ENCODE results near the gene SKAP1.

SKAP1 gene

GRCh38 chr17:48468299-48468698, 38.3 kb upstream of the SKAP1 start:
- Histone ChIP-seq H2BK15ac (ENCODE audit: low read length) (no peak overlapping the region), H3K27ac (replicated peaks; ENCODE audit: low read length) (no peak overlapping the region), H3K79me1 (ENCODE audit: low read depth, low read length) (no peaks in the 10 kb centered on the region), H3K4me2 (ENCODE audit: insufficient read depth, low read length, poor library complexity, severe bottlenecking) (no peak overlapping the region), H2BK5ac (ENCODE audit: low read length) (no peak overlapping the region), H2AFZ (ENCODE audit: low read length) (no peak overlapping the region), H3K23ac (ENCODE audit: low read depth, low read length, poor library complexity) (no peak overlapping the region), H2AK5ac (ENCODE audit: low read depth, low read length) (no peak overlapping the region), H4K91ac (ENCODE audit: low read depth, low read length, poor library complexity) (no peak overlapping the region), H3K36me3 (replicated peaks in 1 of 2; ENCODE audit: control insufficient read depth in 2 of 2, insufficient read depth in 2 of 2, low read length in 2 of 2) (no peaks in the 10 kb centered on the region), H2BK12ac (ENCODE audit: low read length) (no peak overlapping the region), H3K14ac (ENCODE audit: low read length) (no peak overlapping the region), H3K27me3 (ENCODE audit: control insufficient read depth in 3 of 3, insufficient read depth in 3 of 3, low read depth in 1 of 3, low read length in 3 of 3) (peaks cover 0 to 8% (median 0%) of the 10 kb centered on the region in 3 experiments), H3K9me3 (replicated peaks in 1 of 2; ENCODE audit: control insufficient read depth in 2 of 2, insufficient read depth in 1 of 2, low read depth in 1 of 2, low read length in 2 of 2) (no peaks in the 10 kb centered on the region), H3K4ac (ENCODE audit: low read length) (no peak overlapping the region), H2BK120ac (ENCODE audit: low read depth, low read length) (no peak overlapping the region), H3K18ac (ENCODE audit: low read length) (no peak overlapping the region), H3K4me3 (ENCODE audit: low read length in 2 of 2) (no peak overlapping the region), H4K8ac (ENCODE audit: low read depth, low read length) (no peak overlapping the region), H3K9ac (ENCODE audit: low read depth, low read length, poor library complexity) (no peak overlapping the region), H3K4me1 (ENCODE audit: control insufficient read depth in 2 of 2, insufficient read depth in 1 of 2, low read depth in 1 of 2, low read length in 2 of 2) (peaks cover 0 to 14% of the 10 kb centered on the region in 2 donors)
- WGBS, 2 donors (ENCODE audit: extremely low coverage in 2 of 2, insufficient read length in 2 of 2, insufficient replicate concordance in 1 of 2) = no CpG with 5 or more reads among the region's 4 CpGs
- DNase-seq (ENCODE audit: low spot score) = no peak

GRCh38 chr17:48465884-48466283, 35.9 kb upstream of the SKAP1 start:
- no peak overlapping the region for H3K27ac ChIP-seq (replicated peaks; ENCODE audit: low read length)
- no peak overlapping the region for H4K8ac ChIP-seq (ENCODE audit: low read depth, low read length)
- H3K4me2 ChIP-seq (ENCODE audit: insufficient read depth, low read length, poor library complexity, severe bottlenecking) = no peak overlapping the region
- H2BK120ac ChIP-seq (ENCODE audit: low read depth, low read length) = no peak overlapping the region
- no peak overlapping the region for H3K9ac ChIP-seq (ENCODE audit: low read depth, low read length, poor library complexity)
- H3K79me1 ChIP-seq (ENCODE audit: low read depth, low read length) = no peaks in the 10 kb centered on the region
- no peak overlapping the region for H2AFZ ChIP-seq (ENCODE audit: low read length)
- H2BK5ac ChIP-seq (ENCODE audit: low read length) = no peak overlapping the region
- DNase-seq (ENCODE audit: low spot score) = no peak
- no peak overlapping the region for H3K23ac ChIP-seq (ENCODE audit: low read depth, low read length, poor library complexity)
- no peak overlapping the region for H3K4me3 ChIP-seq (ENCODE audit: low read length in 2 of 2)
- H3K18ac ChIP-seq (ENCODE audit: low read length) = no peak overlapping the region
- H4K91ac ChIP-seq (ENCODE audit: low read depth, low read length, poor library complexity) = no peak overlapping the region
- H2BK12ac ChIP-seq (ENCODE audit: low read length) = no peak overlapping the region
- peaks cover 0 to 6% (median 0%) of the 10 kb centered on the region in 3 experiments for H3K27me3 ChIP-seq (ENCODE audit: control insufficient read depth in 3 of 3, insufficient read depth in 3 of 3, low read depth in 1 of 3, low read length in 3 of 3)
- no peak overlapping the region for H2AK5ac ChIP-seq (ENCODE audit: low read depth, low read length)
- H3K4ac ChIP-seq (ENCODE audit: low read length) = no peak overlapping the region
- no peak overlapping the region for H3K14ac ChIP-seq (ENCODE audit: low read length)
- H3K9me3 ChIP-seq (replicated peaks in 1 of 2; ENCODE audit: control insufficient read depth in 2 of 2, insufficient read depth in 1 of 2, low read depth in 1 of 2, low read length in 2 of 2) = no peaks in the 10 kb centered on the region
- no peak overlapping the region for H2BK15ac ChIP-seq (ENCODE audit: low read length)
- H3K36me3 ChIP-seq (replicated peaks in 1 of 2; ENCODE audit: control insufficient read depth in 2 of 2, insufficient read depth in 2 of 2, low read length in 2 of 2) = no peaks in the 10 kb centered on the region
- no CpG with 5 or more reads among the region's 2 CpGs for WGBS, 2 donors (ENCODE audit: extremely low coverage in 2 of 2, insufficient read length in 2 of 2, insufficient replicate concordance in 1 of 2)
- no peaks in the 10 kb centered on the region for H3K4me1 ChIP-seq (ENCODE audit: control insufficient read depth in 2 of 2, insufficient read depth in 1 of 2, low read depth in 1 of 2, low read length in 2 of 2)

GRCh38 chr17:48463526-48463925, 33.5 kb upstream of the SKAP1 start:
- Histone ChIP-seq H2BK12ac (ENCODE audit: low read length) (no peak overlapping the region), H3K4ac (ENCODE audit: low read length) (no peak overlapping the region), H3K79me1 (ENCODE audit: low read depth, low read length) (no peaks in the 10 kb centered on the region), H3K4me2 (ENCODE audit: insufficient read depth, low read length, poor library complexity, severe bottlenecking) (no peak overlapping the region), H3K27ac (replicated peaks; ENCODE audit: low read length) (no peak overlapping the region), H3K18ac (ENCODE audit: low read length) (no peak overlapping the region), H3K36me3 (replicated peaks in 1 of 2; ENCODE audit: control insufficient read depth in 2 of 2, insufficient read depth in 2 of 2, low read length in 2 of 2) (no peaks in the 10 kb centered on the region), H3K14ac (ENCODE audit: low read length) (no peak overlapping the region), H3K4me3 (ENCODE audit: low read length in 2 of 2) (no peak overlapping the region), H3K23ac (ENCODE audit: low read depth, low read length, poor library complexity) (no peak overlapping the region), H2BK5ac (ENCODE audit: low read length) (no peak overlapping the region), H4K8ac (ENCODE audit: low read depth, low read length) (no peak overlapping the region), H3K27me3 (ENCODE audit: control insufficient read depth in 3 of 3, insufficient read depth in 3 of 3, low read depth in 1 of 3, low read length in 3 of 3) (peaks cover 0 to 10% (median 2%) of the 10 kb centered on the region in 3 experiments), H4K91ac (ENCODE audit: low read depth, low read length, poor library complexity) (no peak overlapping the region), H2AFZ (ENCODE audit: low read length) (no peak overlapping the region), H2AK5ac (ENCODE audit: low read depth, low read length) (no peak overlapping the region), H3K9me3 (replicated peaks in 1 of 2; ENCODE audit: control insufficient read depth in 2 of 2, insufficient read depth in 1 of 2, low read depth in 1 of 2, low read length in 2 of 2) (no peaks in the 10 kb centered on the region), H2BK120ac (ENCODE audit: low read depth, low read length) (no peak overlapping the region), H2BK15ac (ENCODE audit: low read length) (no peak overlapping the region), H3K4me1 (ENCODE audit: control insufficient read depth in 2 of 2, insufficient read depth in 1 of 2, low read depth in 1 of 2, low read length in 2 of 2) (no peaks in the 10 kb centered on the region), H3K9ac (ENCODE audit: low read depth, low read length, poor library complexity) (no peak overlapping the region)
- WGBS, 2 donors (ENCODE audit: extremely low coverage in 2 of 2, insufficient read length in 2 of 2, insufficient replicate concordance in 1 of 2) = no CpG with 5 or more reads among the region's 4 CpGs
- no peak for DNase-seq (ENCODE audit: low spot score)

GRCh38 chr17:48462946-48463345, 32.9 kb upstream of the SKAP1 start:
- Histone ChIP-seq H3K14ac (ENCODE audit: low read length) (no peak overlapping the region), H2BK120ac (ENCODE audit: low read depth, low read length) (no peak overlapping the region), H3K9me3 (replicated peaks in 1 of 2; ENCODE audit: control insufficient read depth in 2 of 2, insufficient read depth in 1 of 2, low read depth in 1 of 2, low read length in 2 of 2) (no peaks in the 10 kb centered on the region), H2AK5ac (ENCODE audit: low read depth, low read length) (no peak overlapping the region), H2AFZ (ENCODE audit: low read length) (no peak overlapping the region), H3K4me1 (ENCODE audit: control insufficient read depth in 2 of 2, insufficient read depth in 1 of 2, low read depth in 1 of 2, low read length in 2 of 2) (no peaks in the 10 kb centered on the region), H4K8ac (ENCODE audit: low read depth, low read length) (no peak overlapping the region), H3K4ac (ENCODE audit: low read length) (no peak overlapping the region), H2BK12ac (ENCODE audit: low read length) (no peak overlapping the region), H2BK5ac (ENCODE audit: low read length) (no peak overlapping the region), H3K36me3 (replicated peaks in 1 of 2; ENCODE audit: control insufficient read depth in 2 of 2, insufficient read depth in 2 of 2, low read length in 2 of 2) (no peaks in the 10 kb centered on the region), H2BK15ac (ENCODE audit: low read length) (no peak overlapping the region), H3K79me1 (ENCODE audit: low read depth, low read length) (no peaks in the 10 kb centered on the region), H3K18ac (ENCODE audit: low read length) (no peak overlapping the region), H3K27me3 (ENCODE audit: control insufficient read depth in 3 of 3, insufficient read depth in 3 of 3, low read depth in 1 of 3, low read length in 3 of 3) (peaks cover 0 to 10% (median 2%) of the 10 kb centered on the region in 3 experiments), H3K23ac (ENCODE audit: low read depth, low read length, poor library complexity) (no peak overlapping the region), H4K91ac (ENCODE audit: low read depth, low read length, poor library complexity) (no peak overlapping the region), H3K4me2 (ENCODE audit: insufficient read depth, low read length, poor library complexity, severe bottlenecking) (no peak overlapping the region), H3K4me3 (ENCODE audit: low read length in 2 of 2) (no peak overlapping the region), H3K9ac (ENCODE audit: low read depth, low read length, poor library complexity) (no peak overlapping the region), H3K27ac (replicated peaks; ENCODE audit: low read length) (no peak overlapping the region)
- no peak for DNase-seq (ENCODE audit: low spot score)
- no CpG with 5 or more reads among the region's 2 CpGs for WGBS, 2 donors (ENCODE audit: extremely low coverage in 2 of 2, insufficient read length in 2 of 2, insufficient replicate concordance in 1 of 2)
